ENCODE measurements around the gene ZNF211. TPM values are rescaled to one million over a fixed set of nuclear protein-coding genes. Genes with fewer than 3 reads are reported as not detected.
A peak's percentile ranks its signal among the peaks of the same experiment; 100 is the strongest.

Gene ZNF211
- total RNA-seq, 1 donor from 2014 or later: 11.9 TPM

DNA sequence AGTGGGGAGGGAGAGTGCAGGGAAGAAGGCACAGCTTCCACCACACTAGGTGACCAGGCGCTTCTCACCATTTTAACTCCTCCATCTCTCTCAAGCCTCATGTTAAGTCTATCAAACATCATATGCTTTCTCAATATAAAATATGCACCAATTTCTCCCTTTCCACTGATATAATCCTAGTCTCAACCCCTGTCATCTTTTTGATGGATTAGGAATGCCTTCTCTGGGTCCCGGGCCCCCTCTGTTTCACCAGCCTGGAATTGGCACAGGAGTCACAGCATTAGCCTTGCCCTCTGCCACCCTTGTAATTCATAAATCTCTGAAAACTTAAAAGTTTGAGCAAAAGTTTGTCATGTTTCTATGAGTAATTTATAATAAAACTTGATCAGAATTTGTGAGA, 35.7 kb downstream of the ZNF211 start, which contains the start of gene ZSCAN4:
ZSCAN4 (plus strand) TSS at position 301 of the 400 bp plus-strand sequence. CDS start 7,211 bp downstream, outside the sequence.
- DNase-seq (ENCODE audit: extremely low spot score, unreplicated experiment): no peak
- TF ChIP-seq, protein P1, sequence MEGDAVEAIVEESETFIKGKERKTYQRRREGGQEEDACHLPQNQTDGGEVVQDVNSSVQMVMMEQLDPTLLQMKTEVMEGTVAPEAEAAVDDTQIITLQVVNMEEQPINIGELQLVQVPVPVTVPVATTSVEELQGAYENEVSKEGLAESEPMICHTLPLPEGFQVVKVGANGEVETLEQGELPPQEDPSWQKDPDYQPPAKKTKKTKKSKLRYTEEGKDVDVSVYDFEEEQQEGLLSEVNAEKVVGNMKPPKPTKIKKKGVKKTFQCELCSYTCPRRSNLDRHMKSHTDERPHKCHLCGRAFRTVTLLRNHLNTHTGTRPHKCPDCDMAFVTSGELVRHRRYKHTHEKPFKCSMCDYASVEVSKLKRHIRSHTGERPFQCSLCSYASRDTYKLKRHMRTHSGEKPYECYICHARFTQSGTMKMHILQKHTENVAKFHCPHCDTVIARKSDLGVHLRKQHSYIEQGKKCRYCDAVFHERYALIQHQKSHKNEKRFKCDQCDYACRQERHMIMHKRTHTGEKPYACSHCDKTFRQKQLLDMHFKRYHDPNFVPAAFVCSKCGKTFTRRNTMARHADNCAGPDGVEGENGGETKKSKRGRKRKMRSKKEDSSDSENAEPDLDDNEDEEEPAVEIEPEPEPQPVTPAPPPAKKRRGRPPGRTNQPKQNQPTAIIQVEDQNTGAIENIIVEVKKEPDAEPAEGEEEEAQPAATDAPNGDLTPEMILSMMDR (IDR thresholded peaks at IDR 0.05): no peak
- no peak within 1 kb of the TSS for H3K4me3 Mint-ChIP-seq (ENCODE audit: unreplicated experiment)
- no peaks in the 10 kb centered on the region for H3K27me3 Mint-ChIP-seq (ENCODE audit: unreplicated experiment)
- H3K27ac Mint-ChIP-seq (ENCODE audit: unreplicated experiment): no peak within 1 kb of the TSS
- no peaks in the 10 kb centered on the region for H3K9me3 Mint-ChIP-seq (ENCODE audit: unreplicated experiment)
- H3K4me1 Mint-ChIP-seq (ENCODE audit: unreplicated experiment): peaks cover 7% of the 10 kb centered on the region
- H3K36me3 Mint-ChIP-seq (ENCODE audit: unreplicated experiment): no peaks in the 10 kb centered on the region

DNA sequence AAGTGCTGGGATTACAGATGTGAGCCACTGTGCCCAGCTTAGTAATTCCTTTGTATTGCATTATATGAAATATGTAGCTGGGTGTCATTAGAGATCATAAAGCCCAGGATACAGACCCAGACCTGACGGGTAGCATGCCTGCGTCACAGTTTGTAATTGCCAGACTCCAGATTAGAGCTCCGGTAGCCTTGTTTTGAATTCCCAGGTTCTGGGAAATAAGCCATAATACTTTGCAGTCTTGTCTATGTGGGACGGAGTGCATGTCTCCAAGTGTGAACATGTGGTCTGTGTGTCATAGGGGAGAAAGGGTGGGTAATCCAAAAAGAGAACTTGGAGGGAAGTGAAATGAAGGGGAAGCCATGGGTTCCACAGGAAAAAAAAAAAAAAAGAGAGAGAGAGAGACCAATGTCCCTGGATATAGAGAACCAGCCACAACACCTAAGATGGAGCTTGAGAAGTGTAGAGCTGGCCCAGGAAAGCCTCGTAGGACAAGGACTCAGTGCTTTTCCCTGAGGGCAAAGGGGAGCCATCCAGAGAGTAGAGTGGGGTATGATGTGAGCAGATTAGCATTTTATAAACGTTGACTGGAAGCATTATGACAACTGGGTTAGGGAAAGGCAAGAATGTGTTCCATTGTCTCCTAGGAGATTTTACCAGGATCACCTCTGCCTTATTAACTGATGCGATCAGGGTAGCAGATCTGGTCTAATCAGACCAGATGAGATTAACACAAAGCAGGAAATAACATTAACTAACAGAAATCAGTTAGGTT, 38.3 kb downstream of the ZNF211 start:
- Mint-ChIP-seq H3K9me3 (ENCODE audit: unreplicated experiment) (peaks cover 3% of the 10 kb centered on the region), H3K27ac (ENCODE audit: unreplicated experiment) (no peak overlapping the region), H3K36me3 (ENCODE audit: unreplicated experiment) (no peaks in the 10 kb centered on the region), H3K4me1 (ENCODE audit: unreplicated experiment) (no peaks in the 10 kb centered on the region), H3K4me3 (ENCODE audit: unreplicated experiment) (no peak overlapping the region), H3K27me3 (ENCODE audit: unreplicated experiment) (no peaks in the 10 kb centered on the region)
- TF ChIP-seq, protein P1 (IDR thresholded peaks at IDR 0.05): no peak
- no peak for DNase-seq (ENCODE audit: extremely low spot score, unreplicated experiment)

DNA sequence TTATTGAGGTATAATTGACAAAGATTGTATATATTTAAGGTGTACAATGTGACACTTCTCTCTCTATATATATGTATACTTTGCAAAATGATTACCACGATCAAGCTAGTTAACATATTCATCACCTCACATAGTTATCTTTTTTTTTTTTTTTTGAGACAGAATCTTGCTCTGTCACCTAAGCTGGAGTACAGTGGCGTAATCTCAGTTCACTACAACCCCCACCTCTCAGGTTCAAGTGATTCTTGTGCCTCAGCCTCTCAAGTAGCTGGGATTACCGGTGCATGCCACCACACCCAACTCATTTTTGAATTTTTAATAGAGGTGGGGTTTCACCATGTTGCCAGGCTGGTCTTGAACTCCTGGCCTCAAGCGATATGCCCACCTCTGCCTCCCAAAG, 39.5 kb downstream of the ZNF211 start:
- Mint-ChIP-seq H3K4me1 (ENCODE audit: unreplicated experiment) (no peaks in the 10 kb centered on the region), H3K36me3 (ENCODE audit: unreplicated experiment) (no peaks in the 10 kb centered on the region), H3K4me3 (ENCODE audit: unreplicated experiment) (no peak overlapping the region), H3K27me3 (ENCODE audit: unreplicated experiment) (no peaks in the 10 kb centered on the region), H3K9me3 (ENCODE audit: unreplicated experiment) (peaks cover 4% of the 10 kb centered on the region), H3K27ac (ENCODE audit: unreplicated experiment) (no peak overlapping the region)
- TF ChIP-seq, protein P1 (IDR thresholded peaks at IDR 0.05): no peak
- no peak for DNase-seq (ENCODE audit: extremely low spot score, unreplicated experiment)

DNA sequence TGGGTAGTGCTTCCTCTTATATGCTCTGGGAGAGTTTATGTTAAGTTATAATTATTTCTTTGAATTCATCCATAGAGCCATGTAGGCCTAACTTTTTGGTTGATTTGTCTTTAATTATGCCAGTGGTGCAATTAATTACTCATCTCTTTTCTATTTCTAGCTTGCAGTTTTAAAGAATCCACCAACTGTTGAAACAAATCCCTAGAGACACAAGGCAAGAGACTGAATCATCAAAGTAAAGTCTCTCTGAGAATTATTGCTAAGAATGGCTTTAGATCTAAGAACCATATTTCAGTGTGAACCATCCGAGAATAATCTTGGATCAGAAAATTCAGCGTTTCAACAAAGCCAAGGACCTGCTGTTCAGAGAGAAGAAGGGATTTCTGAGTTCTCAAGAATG, 42.9 kb downstream of the ZNF211 start:
- no peaks in the 10 kb centered on the region for H3K36me3 Mint-ChIP-seq (ENCODE audit: unreplicated experiment)
- H3K4me1 Mint-ChIP-seq (ENCODE audit: unreplicated experiment): no peaks in the 10 kb centered on the region
- H3K27me3 Mint-ChIP-seq (ENCODE audit: unreplicated experiment): no peaks in the 10 kb centered on the region
- no peak overlapping the region for H3K27ac Mint-ChIP-seq (ENCODE audit: unreplicated experiment)
- peaks cover 4% of the 10 kb centered on the region for H3K9me3 Mint-ChIP-seq (ENCODE audit: unreplicated experiment)
- TF ChIP-seq, protein P1 (IDR thresholded peaks at IDR 0.05): no peak
- no peak overlapping the region for H3K4me3 Mint-ChIP-seq (ENCODE audit: unreplicated experiment)
- DNase-seq (ENCODE audit: extremely low spot score, unreplicated experiment): no peak

DNA sequence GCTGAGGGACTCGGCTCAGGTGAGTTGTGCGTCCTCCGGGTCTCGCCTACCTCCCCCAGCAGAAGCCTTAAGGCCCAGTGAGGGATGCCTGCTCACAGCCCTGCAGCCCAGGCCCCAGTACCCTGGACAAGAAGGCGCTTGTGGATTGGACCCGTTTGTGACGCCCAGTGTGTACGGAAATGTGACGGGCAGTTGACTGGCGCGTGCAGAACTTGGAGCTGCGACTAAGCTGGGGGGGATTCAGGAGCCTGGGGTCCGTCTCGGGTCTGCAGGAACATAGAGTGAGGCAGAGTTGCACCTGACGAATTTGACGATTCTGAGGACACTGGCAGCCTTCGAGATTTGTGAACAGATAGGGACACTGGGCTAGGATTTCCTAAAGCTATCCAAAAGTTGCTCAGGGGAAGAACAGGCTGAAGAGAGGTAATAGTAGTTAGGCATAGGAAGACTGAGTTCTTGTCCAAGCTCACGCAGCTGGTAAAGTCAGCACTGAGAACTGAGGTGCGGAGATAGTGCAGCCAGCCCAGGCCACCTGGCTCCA, 49.3 kb downstream of the ZNF211 start:
- H3K9me3 Mint-ChIP-seq (ENCODE audit: unreplicated experiment): peaks cover 40% of the 10 kb centered on the region
- peaks cover 45% of the 10 kb centered on the region for H3K36me3 Mint-ChIP-seq (ENCODE audit: unreplicated experiment)
- peak overlapping the region; percentile 70 for H3K27ac Mint-ChIP-seq (ENCODE audit: unreplicated experiment)
- no peaks in the 10 kb centered on the region for H3K27me3 Mint-ChIP-seq (ENCODE audit: unreplicated experiment)
- peak overlapping the region; percentile 90 for H3K4me3 Mint-ChIP-seq (ENCODE audit: unreplicated experiment)
- no peak for DNase-seq (ENCODE audit: extremely low spot score, unreplicated experiment)
- TF ChIP-seq, protein P1 (IDR thresholded peaks at IDR 0.05): no peak
- H3K4me1 Mint-ChIP-seq (ENCODE audit: unreplicated experiment): peaks cover 23% of the 10 kb centered on the region

Data from osteocyte (in vitro differentiated cells).